HEK293T (cell line): ENCODE measurements around the gene SPP1.

Experiments used
- FOXK2 ChIP-seq: fragments of 450-650 bp; IDR thresholded peaks from 2 replicates; pipeline ENCODE4 v1.6.1; 2016; ENCODE audit warnings: mild to moderate bottlenecking
- FOXM1 ChIP-seq: fragments of 450-650 bp; IDR thresholded peaks from 2 replicates; pipeline ENCODE4 v1.6.1; 2017; ENCODE audit warnings: mild to moderate bottlenecking, borderline replicate concordance
- SUZ12 ChIP-seq: fragments of 450-650 bp; IDR thresholded peaks from 2 replicates; pipeline ENCODE4 v1.6.1; 2016; ENCODE audit warnings: mild to moderate bottlenecking

DNA sequence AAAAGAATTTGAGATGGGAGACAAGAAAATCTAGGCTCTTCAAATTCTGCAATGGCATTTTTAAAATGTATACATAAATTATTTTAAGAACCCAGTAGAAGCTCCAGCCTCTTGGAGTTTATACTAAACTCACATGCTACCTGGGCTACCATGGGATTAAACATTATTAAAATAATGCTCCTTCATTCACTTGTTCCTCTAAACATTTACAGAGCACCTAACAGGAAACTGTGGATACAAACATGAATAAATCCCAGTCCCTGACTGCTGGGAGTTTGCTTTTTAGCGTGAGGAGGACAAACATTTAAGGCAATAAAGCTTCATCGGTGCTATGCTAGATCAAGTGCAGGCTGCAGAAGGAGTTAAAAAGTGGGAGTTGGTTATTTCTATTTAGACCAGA, 5.4 kb upstream of the SPP1 start:
- TF ChIP-seq FOXK2 (no peak), FOXM1 (no peak), SUZ12 (no peak)
